ENCODE measurements around the gene ZNF821. TPM values are rescaled to one million over a fixed set of nuclear protein-coding genes. Genes with fewer than 3 reads are reported as not detected.

Gene ZNF821
- 7.7 and 8.8 TPM in 2 replicates for polyA plus RNA-seq (2012; rRNA removed)
- polyA plus RNA-seq (2012; cell fraction: cytosol; rRNA removed), result 5.7 and 7.4 TPM in 2 replicates
- polyA plus RNA-seq (2012; cell fraction: nucleus; rRNA removed), result 13.5 and 21.4 TPM in 2 replicates

GRCh38 chr16:71883849-71884638 is at the start of gene ZNF821:
Gene ZNF821, minus strand, starts transcription at chr16:71884182. Its CDS starts 4,236 bp downstream, at chr16:71879946.
- peaks cover 16% of the 10 kb centered on the region for H3F3A ChIP-seq (replicated peaks; ENCODE audit: insufficient read depth)
- peak within 1 kb of the TSS; percentile 88 to 97 for H3K4me3 ChIP-seq (ENCODE audit: low read depth in 2 of 2, low read length in 1 of 2)
- peak within 1 kb of the TSS; percentile 91 for H3K9ac ChIP-seq
- POLR2A ChIA-PET, result interaction anchor here (1.1 to 2.4 kb wide), 3 partner anchors 11 to 77 kb away, joined by 3 to 13 read pairs (median 5); partner anchors contain the start of gene IST1
- no peaks in the 10 kb centered on the region for H3K27me3 ChIP-seq (ENCODE audit: insufficient read depth)
- DNase-seq, result peak; percentile 100
- CTCF ChIA-PET, result interaction anchor here (0.6 to 4.4 kb wide), 18 partner anchors 10 to 96 kb away, joined by 3 to 59 read pairs (median 9); partner anchors contain the start of genes ATXN1L and IST1
- H3K36me3 ChIP-seq (replicated peaks in 1 of 2; ENCODE audit: control insufficient read depth in 1 of 2, insufficient read depth in 2 of 2, low read length in 1 of 2), result peaks cover 22 to 25% of the 10 kb centered on the region in 2 experiments
- H3K4me2 ChIP-seq, result peak within 1 kb of the TSS; percentile 69
- peaks cover 0 to 8% of the 10 kb centered on the region in 2 experiments; a peak in 2 of 4 replicates for H3K4me1 ChIP-seq (ENCODE audit: control insufficient read depth in 1 of 2, insufficient read depth in 2 of 2, low read depth in 1 of 2, low read length in 1 of 2)
- H4K20me1 ChIP-seq (ENCODE audit: insufficient read depth), result no peaks in the 10 kb centered on the region
- peak within 1 kb of the TSS; percentile 70 to 84 for H3K27ac ChIP-seq (ENCODE audit: low read depth in 2 of 2, low read length in 1 of 2)
- no peaks in the 10 kb centered on the region for H3K9me3 ChIP-seq
- H3K79me2 ChIP-seq (ENCODE audit: insufficient read depth), result no peaks in the 10 kb centered on the region
- H3K9me2 ChIP-seq, result no peaks in the 10 kb centered on the region
- H2AFZ ChIP-seq (ENCODE audit: low read depth), result peak within 1 kb of the TSS; percentile 99
- 0% methylated on average over 12 of the region's 85 CpGs for WGBS (ENCODE audit: low lambda C conversion rate)
- TF ChIP-seq REST (IDR thresholded peaks at IDR 0.05; ENCODE audit: low read depth, low read length) (no peak), FOXJ3 (CRISPR knock-in tag; IDR thresholded peaks at IDR 0.05) (no peak), TAF1 (IDR thresholded peaks at IDR 0.05; ENCODE audit: borderline replicate concordance, low read depth, low read length) (no peak), ZBTB33 (IDR thresholded peaks at IDR 0.05; ENCODE audit: borderline replicate concordance, low read depth) (no peak), EZH2phosphoT487 (IDR thresholded peaks at IDR 0.05; ENCODE audit: borderline replicate concordance, low read depth) (no peak), YY1 (IDR thresholded peaks at IDR 0.05; ENCODE audit: low read depth) (peak; percentile 77), CTCF (IDR thresholded peaks at IDR 0.05) (peak; percentile 50), JUND (IDR thresholded peaks at IDR 0.05) (no peak), NRF1 (IDR thresholded peaks at IDR 0.05; ENCODE audit: low read depth, low read length) (peak; percentile 43; the same call in 1 of the 2 replicates), POLR2AphosphoS5 (IDR thresholded peaks at IDR 0.05; ENCODE audit: low read depth, low read length) (peak; percentile 33; the same call in 1 of the 2 replicates), MXI1 (IDR thresholded peaks at IDR 0.05; ENCODE audit: low read depth, low read length) (peak; percentile 36; the same call in 1 of the 2 replicates), RCOR1 (IDR thresholded peaks at IDR 0.05; ENCODE audit: low read length) (0 out of 2 replicates have a peak, but pooled peaks have one; percentile 27), GABPA (IDR thresholded peaks at IDR 0.05; ENCODE audit: low read depth) (no peak), IRF3 (IDR thresholded peaks at IDR 0.05; ENCODE audit: low read depth, low read length) (no peak), TCF12 (IDR thresholded peaks at IDR 0.05) (no peak), PBX3 (IDR thresholded peaks at IDR 0.05) (no peak), TEAD4 (IDR thresholded peaks at IDR 0.05; ENCODE audit: borderline replicate concordance, insufficient read depth) (no peak), NFIC (IDR thresholded peaks at IDR 0.05; ENCODE audit: borderline replicate concordance) (no peak), ELF1 (IDR thresholded peaks at IDR 0.05) (no peak), MAX (IDR thresholded peaks at IDR 0.05; ENCODE audit: low read depth) (peak; percentile 65), FOSL2 (IDR thresholded peaks at IDR 0.05; ENCODE audit: borderline replicate concordance, low read depth) (no peak), EP300 (IDR thresholded peaks at IDR 0.05; ENCODE audit: borderline replicate concordance in 1 of 2, low read depth in 1 of 2, low read length in 1 of 2) (no peak)

All from SK-N-SH (cell line).